Measurements from ENCODE around the gene FZD2. TPM values are rescaled to one million over a fixed set of nuclear protein-coding genes. Genes with fewer than 3 reads are reported as not detected.
"Not testable (repeated sequence)": the region's sequence is repeated elsewhere in the genome, so short reads cannot be mapped to it uniquely, and the experiment has no call there.

FZD2 gene
- total RNA-seq: under 0.01 and 0.22 TPM in 2 replicates

DNA sequence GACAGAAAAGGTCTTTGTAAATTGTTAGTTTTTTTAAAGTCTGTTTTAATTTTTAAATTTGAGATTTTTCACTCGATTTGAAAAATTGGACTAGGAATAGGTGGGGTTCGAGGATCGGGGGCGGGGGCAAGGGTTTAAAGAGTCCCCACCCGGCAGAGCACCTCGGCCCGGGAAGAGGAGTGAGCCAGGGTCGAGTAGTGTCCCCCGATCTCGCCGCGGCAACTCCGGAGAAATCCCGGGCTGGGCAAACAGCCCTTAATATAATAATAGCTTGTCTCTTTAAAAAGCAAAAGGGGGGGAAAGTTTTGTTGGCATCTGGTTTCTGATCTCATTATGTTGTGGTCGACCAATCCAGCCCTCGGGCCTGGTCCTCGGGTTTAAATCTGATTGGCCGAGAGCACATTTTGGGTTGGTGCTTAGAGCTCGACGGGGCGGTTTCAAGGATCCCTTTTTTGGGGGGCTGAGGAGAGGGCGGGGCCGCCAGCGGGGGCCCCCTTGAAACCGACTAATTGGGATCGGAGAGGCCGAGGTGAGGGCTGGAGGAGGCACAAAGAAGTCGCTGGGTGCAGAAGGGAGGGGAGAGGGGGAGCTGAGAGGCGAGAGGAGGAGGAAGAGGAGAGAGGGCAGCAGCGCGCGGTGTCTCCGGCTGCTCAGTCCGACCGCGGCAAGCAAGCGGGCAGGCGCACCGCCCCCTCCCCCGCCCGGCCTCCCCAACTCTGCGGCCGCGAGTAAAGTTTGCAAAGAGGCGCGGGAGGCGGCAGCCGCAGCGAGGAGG, at the start of gene FZD2:
Gene FZD2 (plus strand): TSS at position 653 of the 775 bp plus-strand sequence. CDS start 205 bp downstream, outside the sequence.
- peak; percentile 79 to 85 for DNase-seq (ENCODE audit: low read depth in 2 of 2)

DNA sequence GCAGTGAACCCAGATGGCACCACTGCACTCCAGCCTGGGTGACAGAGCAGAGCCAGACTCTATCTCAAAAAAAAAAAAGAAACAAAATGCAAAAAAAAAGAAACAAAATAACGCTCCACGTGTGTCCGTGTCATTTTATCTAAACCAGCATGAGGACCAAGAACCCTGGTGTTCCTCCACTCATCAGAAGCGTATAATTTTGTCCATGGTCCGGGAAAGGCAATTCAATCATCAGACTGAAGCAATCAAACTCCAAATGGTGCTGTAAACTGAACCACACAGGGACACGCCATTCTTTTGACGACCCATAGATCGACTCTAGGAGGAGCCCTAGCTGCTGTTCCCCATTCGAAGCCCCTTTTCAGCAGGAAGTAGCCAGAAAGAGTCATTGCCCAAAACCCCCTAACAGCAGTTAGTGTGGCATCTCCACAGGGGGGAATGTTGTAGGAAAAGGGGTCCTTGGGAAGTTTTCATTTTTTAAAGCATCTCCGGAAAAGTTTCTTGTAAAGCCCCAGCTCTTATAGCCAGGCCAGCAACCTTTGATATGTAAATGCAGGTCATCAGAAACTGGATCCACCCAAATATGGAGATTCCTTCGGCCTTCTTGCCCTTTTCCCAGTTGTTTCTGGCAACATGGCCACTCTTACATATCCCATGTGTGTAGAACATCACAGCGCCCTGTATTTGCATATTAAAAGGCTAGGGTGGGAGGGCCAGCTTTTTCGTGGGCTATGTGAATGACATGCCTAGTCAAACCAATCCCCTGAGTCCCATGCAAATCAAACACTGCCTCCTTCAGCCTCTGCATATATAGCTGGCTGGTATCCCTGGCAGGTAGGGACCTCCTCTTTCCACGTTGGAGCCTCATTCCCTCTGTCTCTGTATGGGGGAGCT, 45.8 kb upstream of the FZD2 start:
- DNase-seq (ENCODE audit: low read depth in 2 of 2): not testable (repeated sequence)

DNA sequence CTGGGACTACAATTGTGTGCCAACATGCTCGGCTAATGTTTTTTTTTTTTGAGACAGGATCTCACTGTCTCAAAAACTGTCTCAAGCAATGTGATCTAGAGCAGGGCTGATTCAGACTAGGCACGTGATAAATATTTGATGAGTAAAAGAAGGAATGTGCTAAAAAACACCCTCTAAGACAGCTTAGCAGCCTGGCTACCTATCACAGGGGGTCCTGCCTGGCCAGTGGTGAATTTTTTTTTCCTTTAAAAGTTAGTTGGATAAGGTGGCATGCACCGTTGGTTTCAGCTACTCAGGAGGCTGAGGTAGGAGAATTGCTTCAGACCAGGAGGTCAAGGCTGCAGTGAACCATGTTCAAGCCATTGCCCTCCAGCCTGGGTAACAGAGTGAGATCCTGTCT, 39.3 kb upstream of the FZD2 start:
- DNase-seq (ENCODE audit: low read depth in 2 of 2): peak in 1 of 2 donors; percentile 2

DNA sequence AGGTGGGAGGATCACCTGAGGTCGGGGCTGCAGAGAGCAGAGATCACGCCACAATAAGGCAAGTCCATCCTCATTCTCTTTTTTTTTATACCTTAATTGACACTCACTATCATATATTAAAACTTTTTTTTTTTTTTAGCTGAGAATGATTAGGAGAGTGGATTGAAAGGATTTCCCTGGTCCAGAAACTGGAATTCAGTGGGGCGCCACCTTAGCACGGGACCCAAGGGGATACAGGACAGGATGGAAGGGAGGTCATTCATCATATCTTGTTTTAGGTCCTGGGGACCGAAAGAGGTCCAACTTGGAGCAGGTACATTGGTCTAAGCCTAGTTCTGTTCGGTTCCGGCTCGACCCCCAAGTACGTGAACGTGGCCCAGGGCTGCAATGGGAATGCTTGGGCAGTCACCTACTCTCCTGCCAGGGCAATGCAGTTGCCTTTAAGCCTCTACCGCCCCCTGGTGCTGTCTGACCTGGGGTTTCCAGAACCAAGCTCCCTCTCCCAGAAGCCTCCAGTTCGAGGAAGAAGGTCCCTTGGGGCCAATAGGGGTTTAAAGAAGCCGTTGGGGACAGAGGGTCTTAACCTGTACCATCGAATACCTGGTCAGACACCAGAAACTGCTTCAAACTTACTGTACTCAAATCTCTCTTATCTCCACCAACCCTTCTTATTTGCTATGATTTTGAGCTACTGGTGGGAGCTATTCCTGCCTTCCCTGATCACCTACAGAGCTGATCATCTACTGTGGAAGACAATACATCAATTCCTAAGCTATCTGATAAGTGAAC, 34.2 kb upstream of the FZD2 start:
- peak; percentile 76 to 83 for DNase-seq (ENCODE audit: low read depth in 2 of 2)

DNA sequence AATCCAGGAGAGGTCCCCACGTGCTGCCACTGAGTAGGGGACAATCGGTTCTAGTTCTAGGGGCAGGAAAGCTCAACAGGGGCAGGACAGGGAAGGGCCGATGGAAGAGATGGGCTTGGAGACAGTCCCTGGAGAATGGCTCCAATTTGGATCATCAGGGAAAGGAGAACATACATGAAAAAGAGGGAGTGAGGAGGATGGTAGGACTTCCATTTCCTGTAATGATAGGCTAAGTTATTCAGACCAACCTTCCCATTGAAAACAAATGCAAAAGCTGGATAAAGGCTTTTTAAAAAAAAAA, 33.7 kb upstream of the FZD2 start:
- DNase-seq (ENCODE audit: low read depth in 2 of 2): no peak

DNA sequence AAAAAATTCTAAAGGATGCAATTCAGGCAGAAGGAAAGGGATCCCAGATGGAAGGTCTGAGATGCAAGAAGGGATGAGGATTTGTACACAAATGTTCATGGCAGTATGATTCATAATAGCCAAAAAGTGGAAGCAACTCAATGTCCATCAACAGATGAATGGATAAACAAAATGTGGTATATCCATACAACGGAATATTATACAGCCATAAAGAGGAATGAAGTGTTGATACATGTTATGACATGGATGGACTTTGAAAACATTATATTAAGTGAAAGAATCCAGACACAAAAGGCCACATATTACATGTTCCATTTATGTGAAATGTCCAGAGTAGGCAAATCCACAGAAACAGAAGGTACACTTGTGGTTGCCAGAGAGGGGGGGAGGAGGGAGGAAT, 30.2 kb upstream of the FZD2 start:
- no peak for DNase-seq (ENCODE audit: low read depth in 2 of 2)

DNA sequence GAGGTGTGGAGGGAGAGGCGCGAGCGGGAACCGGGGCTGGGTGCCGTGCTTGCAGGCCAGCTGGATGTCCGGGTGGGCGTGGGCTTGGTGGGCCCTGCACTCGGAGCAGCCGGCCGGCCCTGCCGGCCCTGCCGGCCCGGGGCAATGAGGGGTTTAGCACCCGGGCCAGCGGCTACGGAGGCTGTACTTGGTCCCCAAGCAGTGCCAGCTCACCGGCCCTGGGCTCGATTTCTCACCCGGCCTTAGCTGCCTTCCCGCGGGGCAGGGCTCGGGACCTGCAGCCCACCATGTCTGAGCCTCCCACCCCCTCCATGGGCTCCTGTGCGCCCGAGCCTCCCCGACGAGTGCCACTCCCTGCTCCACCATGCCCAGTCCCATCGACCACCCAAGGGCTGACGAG, 29.3 kb upstream of the FZD2 start:
- DNase-seq (ENCODE audit: low read depth in 2 of 2): no peak

DNA sequence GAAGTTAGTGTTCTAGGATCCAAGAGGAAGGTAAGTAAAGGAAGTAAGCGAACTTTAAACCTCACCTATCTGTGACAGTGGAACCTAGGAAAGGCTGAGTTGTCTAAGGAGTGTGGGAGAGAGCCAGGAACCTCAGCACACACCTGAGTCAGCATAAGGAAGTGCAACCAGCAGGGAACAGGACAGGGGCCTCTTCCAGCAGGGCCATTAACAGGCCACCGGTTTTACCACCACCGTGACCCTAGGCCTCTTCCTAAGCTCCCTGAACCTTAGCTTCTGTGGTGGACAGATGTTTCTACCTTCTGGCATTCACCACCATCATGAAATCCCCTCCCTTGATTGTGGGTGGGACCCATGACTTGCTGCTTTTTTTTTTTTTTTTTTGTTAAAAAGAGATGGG, 27.4 kb upstream of the FZD2 start:
- no peak for DNase-seq (ENCODE audit: low read depth in 2 of 2)

DNA sequence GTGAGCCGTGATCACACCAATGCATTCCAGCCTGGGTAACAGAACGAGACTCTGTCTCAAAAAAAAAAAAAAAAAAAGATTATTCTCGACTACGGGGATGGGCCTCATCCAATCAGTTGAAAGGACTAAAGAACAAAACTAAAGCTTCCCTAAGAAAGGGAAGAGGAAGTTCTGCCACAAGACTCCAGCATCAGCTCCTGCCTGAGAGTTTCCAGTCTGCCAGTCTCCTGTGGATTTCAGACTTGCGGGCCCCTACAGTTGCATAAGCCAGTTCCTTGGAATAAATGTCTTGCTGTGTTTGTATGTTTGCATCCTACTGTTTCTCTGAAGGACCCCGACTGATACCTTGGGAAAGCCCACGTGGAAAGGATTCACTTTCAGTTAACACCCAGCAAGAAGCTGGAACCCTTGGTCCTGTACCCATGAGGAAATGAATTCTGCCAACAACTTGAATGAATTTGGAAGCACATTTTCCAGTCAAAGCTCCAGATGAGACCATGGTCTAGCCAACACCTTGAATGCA, 26.3 kb upstream of the FZD2 start:
- DNase-seq (ENCODE audit: low read depth in 2 of 2): no peak

DNA sequence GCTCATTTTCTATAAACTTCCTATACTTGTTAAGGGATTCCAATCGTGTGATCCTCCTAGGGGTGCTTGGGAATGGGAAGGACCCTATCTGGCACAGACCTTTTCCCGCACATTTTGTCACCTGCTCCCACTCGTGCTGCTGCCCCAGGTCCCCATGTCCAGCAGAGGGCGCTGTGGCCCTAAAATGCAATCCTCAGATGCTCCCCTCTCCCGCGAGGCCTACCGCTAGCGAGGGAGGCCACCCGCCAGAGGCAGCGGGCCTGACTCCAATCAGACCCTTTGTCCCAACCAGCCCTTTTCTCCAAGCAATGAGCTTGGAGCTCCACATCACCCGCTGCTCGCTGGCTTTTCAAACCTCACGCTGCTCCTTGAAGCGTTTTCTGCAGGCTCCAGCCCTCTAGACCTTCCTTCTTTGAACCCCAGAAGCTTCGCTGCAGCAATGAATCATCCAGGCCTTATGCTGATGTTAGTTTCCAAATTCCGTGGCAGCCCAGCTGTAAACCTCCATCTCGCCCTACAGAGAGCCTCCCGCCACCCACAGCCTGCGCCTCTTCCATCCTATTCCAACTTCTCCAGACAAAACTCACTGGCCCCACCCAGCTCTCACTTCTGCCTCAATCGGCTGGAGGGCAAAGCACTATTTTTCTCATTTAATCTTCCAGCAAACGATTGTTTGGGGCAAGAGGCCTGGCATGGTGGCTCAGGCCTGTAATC, 23.6 kb upstream of the FZD2 start:
- DNase-seq (ENCODE audit: low read depth in 2 of 2): peak; percentile 76 to 88

DNA sequence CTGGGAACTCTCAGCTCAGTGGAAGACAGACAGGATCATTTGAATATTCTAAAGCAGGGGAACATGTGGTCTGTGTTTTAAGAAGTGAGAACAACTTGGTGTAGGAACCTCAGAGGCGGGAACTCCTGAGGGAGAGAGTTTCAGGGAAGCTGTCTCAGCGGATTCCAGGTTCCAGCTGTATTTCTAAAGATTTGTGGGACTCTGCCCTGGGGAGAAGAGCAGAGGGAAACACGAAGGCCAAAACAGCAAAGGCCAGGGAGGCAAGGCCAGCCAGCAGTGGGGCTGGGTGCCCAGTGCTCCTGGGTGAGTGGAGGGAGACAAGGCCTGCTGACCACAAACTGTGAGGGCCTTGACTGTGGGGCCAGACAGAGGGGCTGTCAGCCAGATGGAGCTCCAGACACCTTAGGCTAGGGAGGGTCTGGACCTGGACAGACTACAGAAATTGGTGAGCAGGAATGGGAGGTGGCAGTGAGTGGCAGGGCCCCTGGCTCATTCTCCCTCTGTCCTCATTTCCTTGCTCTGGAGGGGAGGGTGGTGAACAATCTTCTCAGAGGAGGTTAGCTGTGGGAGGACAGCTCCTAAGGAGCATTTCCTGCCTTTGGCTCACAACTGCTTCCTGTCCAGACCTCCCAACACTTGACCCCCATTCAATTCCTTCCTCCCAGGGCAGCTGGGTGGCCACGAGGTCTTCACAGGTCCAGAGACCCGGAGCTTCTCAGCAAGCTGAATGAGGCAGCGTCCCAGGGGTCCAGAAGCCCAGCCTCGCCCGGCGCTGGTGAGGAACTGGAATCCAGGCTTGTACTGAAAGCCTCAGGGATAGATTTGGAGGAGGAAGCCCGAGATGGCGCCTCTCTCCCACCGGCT, 21.0 kb upstream of the FZD2 start:
- DNase-seq (ENCODE audit: low read depth in 2 of 2): peak in 1 of 2 donors; percentile 57

DNA sequence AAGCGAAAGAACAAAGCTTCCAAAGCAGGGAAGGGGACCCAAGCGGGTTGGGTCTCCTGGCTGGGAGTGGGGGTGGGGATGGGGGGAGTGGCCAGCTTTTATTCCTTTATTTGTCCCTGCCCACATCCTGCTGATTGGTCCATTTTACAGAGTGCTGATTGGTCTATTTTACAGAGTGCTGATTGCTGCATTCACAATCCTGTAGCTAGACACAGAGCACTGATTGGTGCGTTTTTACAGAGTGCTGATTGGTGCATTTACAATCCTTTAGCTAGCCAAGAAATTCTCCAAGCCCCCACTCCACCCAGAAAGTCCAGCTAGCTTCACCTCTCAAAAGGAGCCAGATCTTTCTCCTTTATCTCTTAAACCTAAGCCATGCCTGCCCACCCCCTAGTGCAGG, 19.4 kb upstream of the FZD2 start:
- not testable (repeated sequence) for DNase-seq (ENCODE audit: low read depth in 2 of 2)

DNA sequence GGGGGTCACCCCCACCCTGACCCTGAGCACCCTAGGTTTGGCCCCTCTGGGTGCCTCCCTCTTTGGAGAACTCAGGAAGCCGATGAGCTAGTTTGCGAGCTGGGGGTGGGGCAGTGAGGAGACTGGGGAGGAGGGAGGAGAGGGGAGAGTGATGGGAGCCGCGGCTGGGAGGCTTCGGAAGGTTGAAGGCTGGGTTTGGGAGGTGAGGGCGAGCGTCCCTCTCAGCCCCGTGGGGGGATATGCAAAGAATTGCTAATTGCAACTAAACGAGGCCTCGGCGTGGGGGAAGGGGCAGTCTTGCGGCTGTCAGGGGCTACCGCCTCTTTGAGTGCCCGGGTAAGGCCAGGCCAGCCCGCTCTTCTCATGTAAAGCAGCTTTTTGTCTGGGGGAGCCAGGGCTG, 17.6 kb upstream of the FZD2 start:
- DNase-seq (ENCODE audit: low read depth in 2 of 2): no peak

DNA sequence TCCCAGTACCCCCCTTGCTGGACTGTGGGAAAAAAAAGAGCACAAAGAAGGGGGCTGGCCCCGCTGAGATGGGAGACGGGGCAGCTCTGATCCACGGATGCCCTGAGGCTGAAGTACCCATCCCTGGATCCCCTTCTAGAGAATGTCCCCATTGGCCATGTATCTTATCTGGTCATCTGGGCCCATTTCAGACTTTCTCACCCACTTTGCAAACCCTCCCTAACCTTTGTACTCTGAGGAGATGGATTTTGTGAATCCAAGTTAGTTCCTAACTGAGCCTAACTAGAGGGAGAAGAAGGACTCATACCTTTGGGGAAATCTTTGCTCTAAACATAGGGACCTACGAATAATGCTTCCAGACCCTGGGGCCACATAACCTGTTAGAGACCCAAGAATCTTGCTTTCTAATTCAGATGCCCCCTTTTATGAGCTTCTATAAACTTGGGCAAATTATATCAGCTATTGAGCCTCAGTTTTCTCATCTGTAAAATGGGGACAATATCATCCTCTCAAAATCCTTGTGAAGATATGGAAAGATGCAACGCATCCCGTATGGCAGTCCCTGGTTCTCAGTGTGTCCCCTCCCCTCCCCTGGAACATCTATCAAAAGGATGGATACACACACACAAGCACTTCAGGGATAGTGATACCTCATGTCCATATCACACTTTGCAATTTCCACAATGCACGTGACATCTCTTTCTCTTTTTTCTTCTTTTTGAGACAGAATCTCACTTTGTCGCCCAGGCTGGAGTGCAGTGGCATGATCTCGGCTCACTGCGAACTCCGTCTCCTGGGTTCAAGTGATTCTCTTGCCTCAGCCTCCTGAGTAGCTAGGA, 16.8 kb upstream of the FZD2 start:
- no peak for DNase-seq (ENCODE audit: low read depth in 2 of 2)

DNA sequence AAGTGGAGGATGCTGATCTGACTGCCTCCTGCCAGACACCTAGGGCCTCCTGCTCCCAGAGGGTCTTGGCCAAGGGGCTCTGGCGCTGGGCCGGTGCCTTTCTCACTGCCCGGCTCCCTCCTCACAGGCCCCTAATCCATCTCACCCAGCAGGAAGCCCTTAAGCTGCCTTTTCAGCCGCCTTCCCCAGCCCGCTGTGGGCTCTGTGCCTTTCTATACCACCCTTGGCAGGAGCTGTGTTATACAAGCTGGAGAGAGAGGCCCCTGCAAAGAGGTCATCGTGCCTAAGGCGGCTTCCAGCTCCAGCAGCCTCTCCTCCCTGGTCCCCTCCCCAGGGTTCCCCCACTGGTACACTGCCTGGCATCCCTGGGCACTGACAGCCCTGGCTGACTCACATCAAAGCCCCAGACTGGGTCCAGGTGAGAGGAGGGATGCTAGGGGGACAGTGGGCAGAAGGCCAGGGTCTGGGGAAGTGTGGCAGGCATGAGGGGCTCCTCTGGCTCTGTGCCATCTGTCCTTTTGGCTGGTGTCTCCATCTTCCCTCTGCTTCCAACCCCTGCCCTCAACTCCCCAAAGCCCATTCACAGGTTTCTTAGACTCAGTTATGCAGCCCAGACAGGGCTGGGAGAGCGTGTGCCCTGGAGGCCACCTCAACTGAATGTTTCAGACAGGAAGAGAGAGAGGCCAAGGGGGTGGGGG, 15.3 kb upstream of the FZD2 start:
- no peak for DNase-seq (ENCODE audit: low read depth in 2 of 2)

DNA sequence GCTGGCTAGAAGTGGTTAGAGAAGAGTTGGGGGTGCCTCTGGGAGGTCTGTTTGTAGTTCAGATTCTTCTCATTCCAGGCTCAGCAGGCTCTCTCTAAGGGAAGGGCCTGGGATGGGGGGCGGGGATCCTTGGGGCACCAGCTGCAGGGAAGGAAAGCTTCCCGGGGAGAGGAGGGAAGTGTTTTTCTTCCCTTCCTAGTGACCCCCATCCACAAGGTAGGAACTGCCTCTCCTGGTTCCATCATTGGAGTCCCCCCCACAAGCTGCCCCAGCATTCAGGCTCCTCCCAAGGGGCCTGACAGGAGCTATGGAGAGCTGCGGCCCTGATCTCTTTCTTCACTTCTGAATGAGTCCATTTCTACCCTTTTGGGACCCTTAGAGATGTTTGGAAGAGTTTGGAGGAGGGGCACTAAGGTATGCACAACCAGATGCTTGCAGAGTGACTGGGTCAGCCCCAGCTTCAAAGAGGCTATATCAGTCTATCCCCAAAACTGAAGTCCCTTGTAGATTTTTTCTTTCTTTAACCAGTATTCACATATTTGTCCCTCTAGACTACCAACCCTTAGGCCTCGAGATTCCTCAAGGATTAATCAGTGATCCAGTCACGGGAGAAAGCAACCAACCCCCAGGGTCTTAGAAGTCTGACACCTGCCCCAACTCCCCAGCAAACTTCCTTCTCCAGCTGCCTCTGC, 13.9 kb upstream of the FZD2 start:
- DNase-seq (ENCODE audit: low read depth in 2 of 2): peak in 1 of 2 donors; percentile 25

DNA sequence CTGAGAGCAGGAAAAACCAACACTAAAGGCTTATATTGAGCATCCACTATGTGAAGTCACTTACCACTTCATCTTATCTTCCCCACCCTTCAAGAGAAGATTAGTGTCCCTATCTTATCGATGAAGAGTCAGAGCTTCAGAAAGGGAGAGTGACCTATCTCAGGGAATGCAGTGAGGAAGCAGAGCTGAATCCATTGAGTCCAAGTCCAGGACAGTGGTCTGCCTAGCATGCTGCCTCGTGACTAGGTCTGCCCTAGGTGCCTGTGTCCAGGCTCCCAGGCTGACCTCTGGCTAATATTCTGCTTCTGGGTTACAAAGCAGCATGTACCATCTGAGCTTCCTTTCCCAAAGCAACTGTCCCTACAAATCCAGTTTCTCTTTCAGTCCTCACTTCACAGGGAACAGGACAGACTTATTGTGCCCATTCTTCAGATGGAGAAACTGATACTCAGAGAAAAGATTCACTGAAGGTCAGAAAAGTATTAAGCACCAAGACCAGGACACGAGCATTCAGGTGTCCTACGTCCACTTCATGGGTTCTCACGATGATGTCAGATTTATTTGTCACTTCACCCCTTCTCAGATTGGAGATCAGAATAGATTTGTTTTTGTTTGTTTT, 13.3 kb upstream of the FZD2 start:
- no peak for DNase-seq (ENCODE audit: low read depth in 2 of 2)

Data from lung microvascular endothelial cell (primary cell).